Stimulated activated CD8-positive, alpha-beta memory T cell treated with anti-CD3 and anti-CD28 coated beads, Interleukin-12 subunit alpha, Interleukin-12 subunit beta, amount 100 ng/mL, for 1 hour (primary cell): ENCODE data around the gene FANCM.

Source experiments
- DNase-seq: peaks from one replicate; pipeline ENCODE4 v3.0.0-alpha.2; 2020; ENCODE audit warnings: low read depth

The FANCM gene

GRCh38 chr14:45246151-45246550, 110.4 kb downstream of the FANCM start:
- no peak for DNase-seq

GRCh38 chr14:45246691-45247090, 111.0 kb downstream of the FANCM start:
- no peak for DNase-seq

- DNase-seq = no peak
These were observed 111.7 kb downstream of the FANCM start for GRCh38 chr14:45247427-45247826.

GRCh38 chr14:45249856-45250575, 114.3 kb downstream of the FANCM start:
- no peak for DNase-seq
